Astrocyte (in vitro differentiated cells and primary cell): ENCODE results near the gene CEP68. TPM values are rescaled to one million over a fixed set of nuclear protein-coding genes. Genes with fewer than 3 reads are reported as not detected.
A peak's percentile ranks its signal among the peaks of the same experiment; 100 is the strongest.

Source experiments
- DNase-seq: peaks from one replicate; pipeline ENCODE4 v3.0.0-alpha.2; 2010; ENCODE audit warnings: low read depth
- FAIRE-seq: peaks from 2 replicates; lab custom pipeline; 2011; peaks lifted over from hg19 to GRCh38; lab: Jason Lieb, UNC
- H2AFZ ChIP-seq: 2 replicates; pipeline ENCODE4 v1.6.0; 2012; ENCODE audit warnings: low read depth, low read length, inconsistent platforms
- H3K27ac ChIP-seq: 2 replicates; pipeline ENCODE4 v1.5.1; 2011; ENCODE audit warnings: low read depth, low read length, inconsistent platforms
- H3K27me3 ChIP-seq: 2 replicates; pipeline ENCODE4 v1.6.0; 2011; ENCODE audit warnings: low read length, inconsistent platforms; ENCODE audit not compliant: insufficient read depth
- H3K36me3 ChIP-seq: 2 replicates; pipeline ENCODE4 v1.5.1; 2011; ENCODE audit warnings: low read length, inconsistent platforms; ENCODE audit not compliant: insufficient read depth
- H3K4me1 ChIP-seq: 2 replicates; pipeline ENCODE4 v1.5.1; 2011; ENCODE audit warnings: low read length, inconsistent platforms; ENCODE audit not compliant: insufficient read depth
- H3K4me2 ChIP-seq: 2 replicates; pipeline ENCODE4 v1.6.0; 2012; ENCODE audit warnings: low read length, inconsistent platforms
- H3K4me3 ChIP-seq: 2 replicates; pipeline ENCODE4 v1.5.1; 2011; ENCODE audit warnings: low read depth, mild to moderate bottlenecking, low read length, inconsistent platforms; ENCODE audit not compliant: insufficient read depth
- H3K79me2 ChIP-seq: 2 replicates; pipeline ENCODE4 v1.6.0; 2012; ENCODE audit warnings: mild to moderate bottlenecking, low read length, inconsistent platforms; ENCODE audit not compliant: insufficient read depth
- H3K9ac ChIP-seq: 2 replicates; pipeline ENCODE4 v1.6.0; 2012; ENCODE audit warnings: mild to moderate bottlenecking, low read length, inconsistent platforms
- H3K9me3 ChIP-seq: 2 replicates; pipeline ENCODE4 v1.5.1; 2012; ENCODE audit warnings: low read depth, mild to moderate bottlenecking, low read length, inconsistent platforms; ENCODE audit not compliant: insufficient read depth
- H4K20me1 ChIP-seq: 2 replicates; pipeline ENCODE4 v1.6.0; 2012; ENCODE audit warnings: low read length, inconsistent platforms; ENCODE audit not compliant: insufficient read depth
- H3K27ac Mint-ChIP-seq: one replicate; pipeline ENCODE4 v1.8.0; 2021; ENCODE audit warnings: mild to moderate bottlenecking, mixed read lengths; ENCODE audit not compliant: unreplicated experiment
- H3K27me3 Mint-ChIP-seq: one replicate; pipeline ENCODE4 v1.8.0; 2021; ENCODE audit warnings: low read depth, mixed read lengths; ENCODE audit not compliant: unreplicated experiment
- H3K36me3 Mint-ChIP-seq: one replicate; pipeline ENCODE4 v1.8.0; 2021; ENCODE audit warnings: low read depth, mixed read lengths; ENCODE audit not compliant: unreplicated experiment
- H3K4me1 Mint-ChIP-seq: one replicate; pipeline ENCODE4 v1.8.0; 2021; ENCODE audit warnings: low read depth, mixed read lengths; ENCODE audit not compliant: unreplicated experiment
- H3K4me3 Mint-ChIP-seq: one replicate; pipeline ENCODE4 v1.8.0; 2021; ENCODE audit warnings: mild to moderate bottlenecking, moderate library complexity, mixed read lengths; ENCODE audit not compliant: unreplicated experiment
- H3K9me3 Mint-ChIP-seq: one replicate; pipeline ENCODE4 v1.8.0; 2021; ENCODE audit warnings: mild to moderate bottlenecking, mixed read lengths; ENCODE audit not compliant: unreplicated experiment
- CTCF ChIP-seq: IDR thresholded peaks from 2 replicates; pipeline ENCODE4 v1.5.1; 2011; ENCODE audit warnings: low read depth, mild to moderate bottlenecking, inconsistent platforms, low read length, moderate library complexity; ENCODE audit not compliant: insufficient read depth
- EZH2 ChIP-seq: IDR thresholded peaks from 2 replicates; pipeline ENCODE4 v1.6.1; 2012; ENCODE audit warnings: mild to moderate bottlenecking, low read length, inconsistent platforms; ENCODE audit not compliant: insufficient read depth
- total RNA-seq: library from RNA; stranded (reverse); gene quantifications from 2 replicates; pipeline ENCODE4 v1.2.1, GENCODE V29; 2021

CEP68 gene
- total RNA-seq, 1 donor from 2014 or later, result 6.9 TPM

- no peaks in the 10 kb centered on the region for H3K4me1 ChIP-seq
- no peak overlapping the region for H3K4me3 ChIP-seq
- H3K36me3 ChIP-seq, result peaks cover 29% of the 10 kb centered on the region
- H3K27me3 Mint-ChIP-seq, result no peaks in the 10 kb centered on the region
- TF ChIP-seq EZH2 (no peak), CTCF (no peak)
- no peak overlapping the region for H3K9ac ChIP-seq
- no peaks in the 10 kb centered on the region for H3K9me3 Mint-ChIP-seq
- DNase-seq, result no peak
- H3K27ac ChIP-seq, result peak overlapping the region; percentile 9
- H3K4me1 Mint-ChIP-seq, result peaks cover 16% of the 10 kb centered on the region
- peaks cover 97% of the 10 kb centered on the region for H3K79me2 ChIP-seq
- peaks cover 10% of the 10 kb centered on the region for H3K36me3 Mint-ChIP-seq
- H3K4me2 ChIP-seq, result no peak overlapping the region
- FAIRE-seq, result no peak
- H2AFZ ChIP-seq, result no peak overlapping the region
- H3K27me3 ChIP-seq, result no peaks in the 10 kb centered on the region
- no peak overlapping the region for H3K27ac Mint-ChIP-seq
- peaks cover 100% of the 10 kb centered on the region for H4K20me1 ChIP-seq
- no peaks in the 10 kb centered on the region for H3K9me3 ChIP-seq
- H3K4me3 Mint-ChIP-seq, result no peak overlapping the region
Observed at GRCh38 chr2:65103013-65103715, 46.9 kb downstream of the CEP68 start.

- Mint-ChIP-seq H3K4me3 (no peak overlapping the region), H3K36me3 (peaks cover 7% of the 10 kb centered on the region), H3K27ac (no peak overlapping the region), H3K4me1 (peaks cover 9% of the 10 kb centered on the region), H3K27me3 (no peaks in the 10 kb centered on the region), H3K9me3 (no peaks in the 10 kb centered on the region)
- H3K4me3 ChIP-seq, result no peak overlapping the region
- no peak overlapping the region for H3K4me2 ChIP-seq
- DNase-seq (no peak), FAIRE-seq (no peak)
- peaks cover 99% of the 10 kb centered on the region for H3K79me2 ChIP-seq
- no peak overlapping the region for H3K9ac ChIP-seq
- no peaks in the 10 kb centered on the region for H3K4me1 ChIP-seq
- H3K9me3 ChIP-seq, result no peaks in the 10 kb centered on the region
- H3K36me3 ChIP-seq, result peaks cover 17% of the 10 kb centered on the region
- H3K27me3 ChIP-seq, result no peaks in the 10 kb centered on the region
- H3K27ac ChIP-seq, result no peak overlapping the region
- TF ChIP-seq EZH2 (no peak), CTCF (no peak)
- H4K20me1 ChIP-seq, result peaks cover 100% of the 10 kb centered on the region
- H2AFZ ChIP-seq, result no peak overlapping the region
Observed at GRCh38 chr2:65107530-65107929, 51.3 kb downstream of the CEP68 start.

GRCh38 chr2:65108780-65109179 lies 52.6 kb downstream of the CEP68 start:
- no peak for FAIRE-seq
- no peak overlapping the region for H2AFZ ChIP-seq
- no peaks in the 10 kb centered on the region for H3K27me3 Mint-ChIP-seq
- peaks cover 100% of the 10 kb centered on the region for H3K79me2 ChIP-seq
- peaks cover 9% of the 10 kb centered on the region for H3K4me1 Mint-ChIP-seq
- no peaks in the 10 kb centered on the region for H3K4me1 ChIP-seq
- no peak for TF ChIP-seq CTCF
- H3K36me3 Mint-ChIP-seq, result peaks cover 7% of the 10 kb centered on the region
- no peaks in the 10 kb centered on the region for H3K9me3 ChIP-seq
- no peak overlapping the region for H3K4me2 ChIP-seq
- no peak overlapping the region for H3K4me3 ChIP-seq
- peaks cover 8% of the 10 kb centered on the region for H3K36me3 ChIP-seq
- H3K27ac Mint-ChIP-seq, result no peak overlapping the region
- no peak overlapping the region for H3K27ac ChIP-seq
- peaks cover 100% of the 10 kb centered on the region for H4K20me1 ChIP-seq
- H3K9ac ChIP-seq, result no peak overlapping the region
- no peak for DNase-seq
- H3K4me3 Mint-ChIP-seq, result no peak overlapping the region
- H3K9me3 Mint-ChIP-seq, result no peaks in the 10 kb centered on the region
- no peaks in the 10 kb centered on the region for H3K27me3 ChIP-seq
